ENCODE measurements around the gene KRT3. TPM values are rescaled to one million over a fixed set of nuclear protein-coding genes. Genes with fewer than 3 reads are reported as not detected.
A peak's percentile ranks its signal among the peaks of the same experiment; 100 is the strongest.

The KRT3 gene
- total RNA-seq, 1 donor from 2014 or later = not detected

- TF ChIP-seq, protein P1, sequence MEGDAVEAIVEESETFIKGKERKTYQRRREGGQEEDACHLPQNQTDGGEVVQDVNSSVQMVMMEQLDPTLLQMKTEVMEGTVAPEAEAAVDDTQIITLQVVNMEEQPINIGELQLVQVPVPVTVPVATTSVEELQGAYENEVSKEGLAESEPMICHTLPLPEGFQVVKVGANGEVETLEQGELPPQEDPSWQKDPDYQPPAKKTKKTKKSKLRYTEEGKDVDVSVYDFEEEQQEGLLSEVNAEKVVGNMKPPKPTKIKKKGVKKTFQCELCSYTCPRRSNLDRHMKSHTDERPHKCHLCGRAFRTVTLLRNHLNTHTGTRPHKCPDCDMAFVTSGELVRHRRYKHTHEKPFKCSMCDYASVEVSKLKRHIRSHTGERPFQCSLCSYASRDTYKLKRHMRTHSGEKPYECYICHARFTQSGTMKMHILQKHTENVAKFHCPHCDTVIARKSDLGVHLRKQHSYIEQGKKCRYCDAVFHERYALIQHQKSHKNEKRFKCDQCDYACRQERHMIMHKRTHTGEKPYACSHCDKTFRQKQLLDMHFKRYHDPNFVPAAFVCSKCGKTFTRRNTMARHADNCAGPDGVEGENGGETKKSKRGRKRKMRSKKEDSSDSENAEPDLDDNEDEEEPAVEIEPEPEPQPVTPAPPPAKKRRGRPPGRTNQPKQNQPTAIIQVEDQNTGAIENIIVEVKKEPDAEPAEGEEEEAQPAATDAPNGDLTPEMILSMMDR (IDR thresholded peaks at IDR 0.05) = no peak
- no peaks in the 10 kb centered on the region for H3K9me3 ChIP-seq
- no peaks in the 10 kb centered on the region for H3K36me3 ChIP-seq
- no peak overlapping the region for H3K27ac ChIP-seq
- H3K27me3 ChIP-seq = no peaks in the 10 kb centered on the region
- intact Hi-C loops (cut with DNase I) = no loop called here
- H3K4me3 ChIP-seq = no peak overlapping the region
- ATAC-seq (no peak), DNase-seq (peak; percentile 11)
- peaks cover 4% of the 10 kb centered on the region for H3K4me1 ChIP-seq
These were observed 13.2 kb upstream of the KRT3 start for GRCh38 chr12:52809166-52809565.

- H3K4me3 ChIP-seq = no peak overlapping the region
- no peaks in the 10 kb centered on the region for H3K4me1 ChIP-seq
- no peaks in the 10 kb centered on the region for H3K27me3 ChIP-seq
- no peaks in the 10 kb centered on the region for H3K9me3 ChIP-seq
- no peak overlapping the region for H3K27ac ChIP-seq
- TF ChIP-seq, protein P1 (IDR thresholded peaks at IDR 0.05) = no peak
- no peaks in the 10 kb centered on the region for H3K36me3 ChIP-seq
- ATAC-seq (no peak), DNase-seq (peak; percentile 48)
- intact Hi-C loops (cut with DNase I) = no loop called here
These were observed 12.8 kb upstream of the KRT3 start for GRCh38 chr12:52808573-52809160.

DNA sequence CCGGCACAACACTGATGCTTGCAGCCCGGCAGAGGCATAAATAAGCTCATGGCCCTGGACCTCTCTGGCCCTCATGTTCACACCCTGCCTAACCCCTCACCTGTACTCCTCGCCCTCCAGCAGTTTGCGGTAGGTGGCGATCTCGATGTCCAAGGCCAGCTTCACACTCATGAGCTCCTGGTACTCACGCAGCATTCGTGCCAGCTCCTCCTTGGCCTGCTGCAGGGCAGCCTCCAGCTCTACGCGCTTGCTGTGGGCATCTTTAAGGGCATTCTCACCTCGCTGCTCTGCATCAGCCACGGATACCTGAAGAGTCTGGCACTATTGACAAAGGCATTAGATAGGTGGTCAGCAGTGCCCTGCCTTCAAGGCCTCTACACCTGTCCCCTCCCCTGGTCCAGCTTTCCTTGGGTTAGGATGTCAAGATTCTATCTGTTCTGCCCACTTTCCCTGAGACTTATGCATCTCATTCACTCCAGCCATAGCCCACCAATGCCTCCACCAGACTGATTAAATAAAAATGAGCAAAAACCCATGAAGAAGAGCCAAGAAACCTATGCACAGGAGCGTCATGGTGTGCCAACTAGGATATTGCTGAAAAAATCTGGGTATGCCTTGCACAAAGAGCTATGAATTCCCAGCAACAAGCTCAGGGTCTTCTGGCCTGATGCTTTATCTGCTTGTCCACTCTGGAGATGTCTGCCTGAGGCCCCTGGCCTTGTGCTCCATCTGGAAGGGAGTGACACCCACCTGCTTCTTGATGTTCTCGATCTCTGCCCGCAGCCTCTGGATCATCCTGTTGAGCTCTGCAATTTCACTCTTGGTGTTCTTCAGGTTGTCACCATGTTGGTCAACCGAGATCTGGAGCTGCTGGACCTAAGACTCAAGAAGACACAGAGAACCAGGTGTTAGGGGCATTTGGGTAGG lies 11.9 kb upstream of the KRT3 start:
- Histone ChIP-seq H3K27me3 (no peaks in the 10 kb centered on the region), H3K4me3 (no peak overlapping the region), H3K4me1 (no peaks in the 10 kb centered on the region), H3K9me3 (no peaks in the 10 kb centered on the region), H3K36me3 (no peaks in the 10 kb centered on the region), H3K27ac (no peak overlapping the region)
- DNase-seq = peak; percentile 38
- TF ChIP-seq, protein P1 (IDR thresholded peaks at IDR 0.05) = no peak
- intact Hi-C loops (cut with DNase I) = no loop called here
- no peak for ATAC-seq

GRCh38 chr12:52806821-52807543 lies 11.1 kb upstream of the KRT3 start:
- no peak overlapping the region for H3K27ac ChIP-seq
- H3K4me1 ChIP-seq = no peaks in the 10 kb centered on the region
- ATAC-seq (no peak), DNase-seq (peak; percentile 39)
- intact Hi-C loops (cut with DNase I) = no loop called here
- H3K36me3 ChIP-seq = no peaks in the 10 kb centered on the region
- TF ChIP-seq, protein P1 (IDR thresholded peaks at IDR 0.05) = no peak
- no peaks in the 10 kb centered on the region for H3K27me3 ChIP-seq
- H3K9me3 ChIP-seq = no peaks in the 10 kb centered on the region
- no peak overlapping the region for H3K4me3 ChIP-seq

GRCh38 chr12:52806169-52806811 lies 10.4 kb upstream of the KRT3 start:
- Histone ChIP-seq H3K4me1 (no peaks in the 10 kb centered on the region), H3K36me3 (no peaks in the 10 kb centered on the region), H3K4me3 (no peak overlapping the region), H3K9me3 (no peaks in the 10 kb centered on the region), H3K27me3 (no peaks in the 10 kb centered on the region), H3K27ac (no peak overlapping the region)
- DNase-seq = peak; percentile 3
- TF ChIP-seq, protein P1 (IDR thresholded peaks at IDR 0.05) = no peak
- no peak for ATAC-seq
- intact Hi-C loops (cut with DNase I) = no loop called here

All from upper lobe of right lung (tissue), 1 donor.